HG03571 (cell line): ENCODE data around the gene GALNT5.
A peak's percentile ranks its signal among the peaks of the same experiment; 100 is the strongest.

Source experiments
- ATAC-seq: cut with Tn5 transposase; IDR thresholded peaks from one replicate; pipeline ENCODE4 v1.9.1; 2021; ENCODE audit not compliant: unreplicated experiment

Gene GALNT5

GRCh38 chr2:157287160-157287559 is 29.7 kb downstream of the GALNT5 start:
- no peak for ATAC-seq

- no peak for ATAC-seq
Observed at GRCh38 chr2:157290525-157290924, 33.0 kb downstream of the GALNT5 start.

- no peak for ATAC-seq
Observed at GRCh38 chr2:157291018-157291417, 33.5 kb downstream of the GALNT5 start.

GRCh38 chr2:157292853-157293252 is 35.3 kb downstream of the GALNT5 start:
- ATAC-seq, result no peak

DNA sequence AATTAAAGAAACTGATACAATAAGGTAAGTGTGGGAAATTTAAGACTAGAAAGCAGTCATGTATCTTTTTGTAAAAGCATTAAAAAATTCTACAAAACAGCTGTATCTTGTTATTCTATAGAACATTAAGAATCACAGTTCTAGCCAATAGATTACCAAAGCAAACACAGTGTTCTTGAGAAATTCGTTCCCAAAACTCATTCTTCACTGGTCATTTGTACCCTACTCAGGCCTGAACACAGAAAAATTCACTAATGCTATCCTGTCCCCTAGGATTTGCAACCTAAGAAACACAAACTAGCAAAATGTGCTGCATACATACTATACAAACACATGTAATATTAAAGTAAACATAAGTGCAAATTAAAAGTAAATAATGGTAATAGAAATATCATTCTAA is 39.0 kb downstream of the GALNT5 start:
- no peak for ATAC-seq

- ATAC-seq, result no peak
Observed at GRCh38 chr2:157296958-157297357, 39.5 kb downstream of the GALNT5 start.

- ATAC-seq, result no peak
Observed at GRCh38 chr2:157301307-157301706, 43.8 kb downstream of the GALNT5 start.

DNA sequence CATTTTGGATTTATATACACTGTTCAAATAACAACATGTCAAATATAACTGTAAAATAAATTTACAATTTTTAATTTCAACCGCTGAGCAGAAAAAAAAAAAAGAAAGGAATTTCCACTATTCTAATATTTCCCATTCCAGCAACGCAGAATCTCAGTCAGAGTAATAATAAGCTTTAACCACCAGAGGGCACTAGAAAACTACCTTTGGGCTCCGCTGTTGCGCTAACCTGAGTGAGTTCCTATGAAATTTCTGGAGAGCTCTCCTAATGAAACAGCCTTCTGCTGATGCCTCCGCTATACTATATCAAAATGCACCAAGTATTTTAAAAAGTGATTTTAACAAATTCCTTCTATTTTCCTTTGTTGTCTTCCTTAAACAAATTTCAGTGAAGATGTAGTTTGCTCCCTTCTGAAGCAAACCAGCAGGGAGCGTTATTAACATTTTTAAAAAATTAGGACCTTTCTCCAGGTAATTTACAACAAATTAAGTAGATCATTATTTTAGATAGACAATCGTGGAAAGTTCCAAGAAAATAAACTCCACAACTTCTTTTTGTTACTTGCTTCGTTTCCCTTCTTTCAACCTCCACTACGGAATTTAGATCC is 45.1 kb downstream of the GALNT5 start:
- peak; percentile 57 for ATAC-seq

DNA sequence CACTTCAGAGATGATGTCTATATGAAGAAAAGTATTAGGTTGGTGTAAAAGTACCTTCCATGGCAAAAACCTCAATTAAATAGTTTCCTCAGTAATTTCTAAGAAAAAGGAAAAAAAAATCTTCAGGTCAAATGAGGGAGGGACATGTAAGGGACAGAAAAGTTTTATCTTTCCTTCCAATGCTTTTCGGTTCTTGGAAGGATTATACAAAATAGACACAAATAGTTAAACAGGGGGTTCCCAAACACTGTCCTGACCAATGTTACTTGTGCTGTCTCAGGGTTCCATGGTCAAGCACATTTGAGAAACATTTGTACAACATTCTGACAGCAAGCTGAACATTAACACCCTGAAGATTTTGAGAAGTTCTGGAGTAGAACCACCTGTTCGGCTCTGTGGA is 46.1 kb downstream of the GALNT5 start:
- ATAC-seq, result no peak

DNA sequence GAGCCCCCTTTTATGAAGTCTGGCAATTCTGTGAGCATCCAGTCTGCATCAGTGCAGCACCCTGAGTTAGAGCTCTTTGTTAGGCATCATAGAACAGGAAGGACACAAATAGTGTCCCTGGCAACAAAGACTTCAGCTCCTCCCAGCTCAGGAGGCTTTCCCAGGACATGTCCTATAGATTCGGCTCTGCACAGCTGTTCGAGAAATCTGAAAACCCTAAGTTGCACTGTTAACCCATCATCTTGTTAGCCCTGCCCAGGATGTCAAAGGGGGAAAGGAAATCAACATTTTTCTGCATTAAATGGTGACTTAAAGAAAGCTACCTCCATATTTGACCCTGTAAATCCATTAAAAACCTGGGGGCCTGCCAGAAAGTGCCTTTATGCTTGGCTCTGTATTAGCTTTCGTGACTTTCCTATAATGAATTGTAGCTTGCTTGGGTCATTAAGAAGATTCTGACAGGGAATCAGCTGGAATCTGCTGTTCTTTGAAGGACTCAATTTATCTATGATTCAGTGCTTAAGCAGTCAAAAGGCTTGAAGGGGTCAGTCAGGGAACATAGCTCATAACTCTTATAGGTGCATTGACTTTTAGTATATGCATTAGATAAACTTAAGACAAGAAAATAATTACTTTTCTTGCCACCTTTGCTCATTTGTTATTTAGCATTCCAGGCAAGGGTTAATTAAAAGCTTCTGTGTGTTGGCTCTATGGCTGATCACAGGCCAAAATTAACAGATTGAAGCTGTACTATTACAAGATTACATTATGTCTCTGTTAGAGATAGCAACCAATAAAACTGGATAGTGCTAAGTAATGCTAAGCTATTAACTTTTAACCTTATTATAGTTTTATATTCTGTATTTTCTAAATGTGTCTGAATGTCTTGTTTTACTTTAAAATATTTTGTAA is 47.6 kb downstream of the GALNT5 start:
- ATAC-seq, result no peak

GRCh38 chr2:157305723-157306110 is 48.2 kb downstream of the GALNT5 start:
- ATAC-seq, result no peak

DNA sequence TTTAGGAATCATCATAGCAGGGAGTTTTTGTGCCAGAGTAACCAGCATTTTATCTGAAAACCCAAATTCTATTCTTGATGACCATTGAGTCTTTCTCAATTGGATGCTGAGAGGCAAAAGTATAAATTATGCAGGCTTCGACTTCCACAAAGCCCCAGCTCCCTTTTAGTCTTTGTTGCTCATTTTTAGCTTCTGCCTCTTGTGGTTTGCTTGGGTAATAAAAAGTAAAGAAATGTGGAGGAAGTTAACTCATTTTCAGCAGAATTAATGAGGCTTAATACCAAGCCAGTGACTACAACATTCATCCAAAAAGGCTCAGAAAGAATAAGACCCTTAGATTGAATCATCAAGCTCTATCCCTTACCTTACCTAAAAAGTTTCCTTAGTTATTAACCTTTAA is 49.5 kb downstream of the GALNT5 start:
- no peak for ATAC-seq

GRCh38 chr2:157309878-157310277 is 52.4 kb downstream of the GALNT5 start:
- no peak for ATAC-seq

DNA sequence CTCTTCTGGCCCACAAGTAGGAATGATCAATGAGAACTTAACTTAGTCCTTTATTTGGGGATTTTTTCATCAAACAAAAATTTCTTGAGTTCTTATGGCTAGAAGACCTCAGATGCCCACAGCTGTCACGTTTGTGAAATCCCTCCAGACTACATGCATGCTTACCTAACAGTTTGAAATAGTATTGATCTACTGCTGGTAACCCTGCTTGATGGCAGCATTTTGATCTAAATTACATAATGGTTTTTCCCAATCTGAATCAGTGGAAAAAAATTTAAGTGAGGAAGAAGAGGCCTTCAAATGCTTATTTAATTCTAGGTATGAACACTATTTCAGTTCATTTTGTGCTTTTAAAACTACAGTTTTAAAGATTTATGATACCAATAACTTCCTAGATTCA is 54.2 kb downstream of the GALNT5 start:
- no peak for ATAC-seq

DNA sequence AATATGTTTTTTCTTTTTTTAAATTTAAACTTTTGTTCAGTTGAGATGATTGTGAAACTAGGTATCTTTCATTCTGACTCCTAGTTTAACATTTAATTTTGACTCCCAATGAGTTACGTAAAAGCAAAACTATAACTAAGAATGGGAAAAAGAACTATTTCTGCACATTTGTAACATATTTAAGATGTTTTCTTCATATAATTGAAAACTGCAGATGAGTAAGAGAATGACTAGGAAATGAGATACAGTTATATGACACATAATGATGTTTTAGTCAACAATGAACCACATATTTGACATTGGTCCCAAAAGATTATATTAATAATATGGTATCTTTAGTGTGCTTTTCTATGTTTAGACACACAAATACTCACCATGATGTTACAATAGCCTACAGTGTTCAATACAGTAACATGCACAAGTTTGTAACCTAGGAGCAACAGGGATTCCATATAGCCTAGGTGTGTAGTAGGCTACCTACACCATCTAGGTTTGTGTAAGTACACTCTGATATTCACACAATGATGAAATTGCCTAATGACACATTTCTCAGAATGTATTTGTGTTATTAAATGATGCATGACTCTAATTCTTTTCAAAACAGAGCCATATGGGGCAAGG is 55.5 kb downstream of the GALNT5 start:
- ATAC-seq, result peak; percentile 77

GRCh38 chr2:157315901-157316300 is 58.4 kb downstream of the GALNT5 start:
- no peak for ATAC-seq

GRCh38 chr2:157318884-157319283 is 61.4 kb downstream of the GALNT5 start:
- no peak for ATAC-seq

- no peak for ATAC-seq
Observed at GRCh38 chr2:157319795-157320194, 62.3 kb downstream of the GALNT5 start.

- ATAC-seq, result no peak
Observed at GRCh38 chr2:157320409-157320808, 62.9 kb downstream of the GALNT5 start.

DNA sequence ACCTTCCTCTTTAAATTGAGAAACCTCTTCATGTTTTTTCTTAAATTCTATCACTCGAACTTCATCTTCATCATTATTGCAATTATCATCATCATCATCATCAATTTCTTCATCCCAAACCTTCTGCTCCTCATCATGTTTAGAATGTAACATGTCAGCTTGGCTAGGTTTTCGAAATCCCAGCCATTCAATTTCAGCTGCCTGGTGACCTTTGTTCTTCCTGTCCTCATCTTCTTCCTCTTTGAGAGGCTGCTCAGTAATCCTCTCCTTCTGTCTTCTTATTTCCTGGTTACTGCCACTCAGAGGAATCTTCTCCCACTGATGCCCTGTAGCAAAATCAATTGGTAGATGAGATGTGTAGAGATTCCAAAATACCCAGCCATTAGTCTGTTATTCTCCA is 64.0 kb downstream of the GALNT5 start:
- ATAC-seq, result no peak

- no peak for ATAC-seq
Observed at GRCh38 chr2:157322432-157322831, 64.9 kb downstream of the GALNT5 start.

GRCh38 chr2:157324331-157324843 is 66.9 kb downstream of the GALNT5 start:
- ATAC-seq, result no peak
